HG03342 (cell line): ENCODE measurements around the gene EFHD2.
"Not testable (repeated sequence)": the region's sequence is repeated elsewhere in the genome, so short reads cannot be mapped to it uniquely, and the experiment has no call there.

ENCODE experiments used
- ATAC-seq: cut with Tn5 transposase; IDR thresholded peaks from one replicate; pipeline ENCODE4 v1.9.1; 2021; ENCODE audit warnings: mild to moderate bottlenecking, moderate library complexity; ENCODE audit not compliant: unreplicated experiment

EFHD2 gene

GRCh38 chr1:15471067-15471466, 61.4 kb downstream of the EFHD2 start:
- ATAC-seq: not testable (repeated sequence)

GRCh38 chr1:15471723-15472122, 62.0 kb downstream of the EFHD2 start:
- ATAC-seq: not testable (repeated sequence)

GRCh38 chr1:15472587-15472986, 62.9 kb downstream of the EFHD2 start:
- ATAC-seq: no peak

- ATAC-seq: no peak
These were observed 66.1 kb downstream of the EFHD2 start, which contains the start of gene CELA2B for GRCh38 chr1:15475752-15476314. CELA2B (plus strand) TSS chr1:15476104; CDS start chr1:15476126, 22 bp downstream.

- ATAC-seq: no peak
These were observed 67.2 kb downstream of the EFHD2 start for GRCh38 chr1:15476927-15477326.

- no peak for ATAC-seq
These were observed 68.0 kb downstream of the EFHD2 start for GRCh38 chr1:15477646-15478212.
